Muscle of leg (tissue), 11 donors: ENCODE results near the gene ZFYVE21. TPM values are rescaled to one million over a fixed set of nuclear protein-coding genes. Genes with fewer than 3 reads are reported as not detected.
"Not testable (repeated sequence)": the region's sequence is repeated elsewhere in the genome, so short reads cannot be mapped to it uniquely, and the experiment has no call there.

Source experiments
- DNase-seq: peaks from one replicate; pipeline ENCODE4 v3.0.0; 2013
- H3K27ac ChIP-seq: one replicate; pipeline ENCODE4 v1.5.1; 2013; ENCODE audit warnings: mild to moderate bottlenecking, low read length, control low read depth
- H3K27me3 ChIP-seq: one replicate; pipeline ENCODE4 v1.6.1; 2013; ENCODE audit warnings: low read length; ENCODE audit not compliant: control insufficient read depth, insufficient read depth
- H3K36me3 ChIP-seq: one replicate; pipeline ENCODE4 v1.6.1; 2013; ENCODE audit warnings: low read length; ENCODE audit not compliant: control insufficient read depth, insufficient read depth
- H3K4me1 ChIP-seq: one replicate; pipeline ENCODE4 v1.6.1; 2013; ENCODE audit warnings: low read length; ENCODE audit not compliant: control insufficient read depth, insufficient read depth
- H3K4me3 ChIP-seq: one replicate; pipeline ENCODE4 v1.5.1; 2013; ENCODE audit warnings: low read length, control low read depth
- H3K9me3 ChIP-seq: replicated peaks from 2 replicates; pipeline ENCODE4 v1.6.1; 2013; ENCODE audit warnings: low read depth, low read length; ENCODE audit not compliant: control insufficient read depth
- WGBS: methylation state at CpG from one replicate; pipeline ENCODE4 v1.1.5; 2013; ENCODE audit warnings: missing lambda C conversion rate; ENCODE audit not compliant: insufficient coverage; 5-methylcytosine and 5-hydroxymethylcytosine counted together
- polyA plus RNA-seq, 8 donors: library from polyadenylated mRNA; unstranded; fragments of 120-200 nt; gene quantifications; one replicate each; pipeline versions ENCODE4 v1.2.1 to v1.2.3, GENCODE V29; 2013; ENCODE audit warnings: inconsistent platforms in 1 of 8, low replicate concordance in 1 of 8; ENCODE audit not compliant: insufficient read length in 8 of 8, insufficient read depth in 1 of 8
- total RNA-seq: library from RNA; stranded (reverse); fragments of 120-200 nt; gene quantifications from one replicate; pipeline ENCODE4 v1.2.4, GENCODE V29; 2013

Gene ZFYVE21
- total and polyA plus RNA-seq, 9 donors: 33.6 to 46.4 (median 41.3) TPM

DNA sequence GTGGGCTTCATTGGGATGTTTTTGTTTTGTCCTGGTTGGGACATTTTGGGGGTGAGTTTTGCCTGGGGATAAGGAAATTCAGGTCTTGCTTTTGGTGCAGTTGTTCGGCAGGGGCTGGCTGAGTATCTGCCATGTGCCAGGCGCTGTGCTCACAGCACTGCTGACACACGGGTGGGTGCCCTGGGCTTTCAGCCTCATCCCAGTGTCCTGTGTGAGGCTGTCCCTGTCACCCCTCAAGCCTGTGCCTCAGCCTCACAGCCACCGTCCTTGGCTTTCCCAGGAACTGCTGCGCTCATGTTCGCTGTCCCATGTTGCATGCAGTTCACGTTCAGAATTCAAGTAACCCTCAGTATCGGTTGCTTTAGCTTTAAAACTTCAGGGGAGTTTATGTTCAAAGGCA lies 25.3 kb upstream of the ZFYVE21 start:
- Histone ChIP-seq H3K9me3 (no peaks in the 10 kb centered on the region), H3K36me3 (peaks cover 67% of the 10 kb centered on the region), H3K27me3 (no peaks in the 10 kb centered on the region), H3K4me3 (no peak overlapping the region), H3K27ac (no peak overlapping the region), H3K4me1 (peaks cover 28% of the 10 kb centered on the region)
- WGBS: 84% methylated on average over 7 of the region's 8 CpGs
- DNase-seq: no peak

DNA sequence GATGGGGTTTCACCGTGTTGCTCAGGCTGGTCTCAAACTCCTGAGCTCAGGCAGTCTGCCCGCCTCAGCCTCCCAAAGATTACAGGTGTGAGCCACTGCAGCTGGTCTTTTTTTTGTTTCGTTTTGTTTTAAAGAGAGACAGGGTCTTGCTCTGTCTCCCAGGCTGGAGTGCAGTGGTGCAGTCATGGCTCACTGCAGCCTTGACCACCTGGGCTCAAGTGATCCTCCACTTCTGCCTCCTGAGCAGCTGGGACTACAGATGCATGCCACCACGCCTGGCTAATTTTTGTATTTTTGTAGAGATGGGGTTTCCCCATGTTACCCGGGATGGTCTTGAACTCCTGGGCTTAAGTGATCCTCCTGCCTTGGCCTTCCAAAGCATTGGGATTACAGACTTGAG lies 24.0 kb upstream of the ZFYVE21 start:
- not testable (repeated sequence) for H3K27ac ChIP-seq, H3K9me3 ChIP-seq, H3K27me3 ChIP-seq, H3K4me3 ChIP-seq, DNase-seq
- Histone ChIP-seq H3K4me1 (peaks cover 38% of the 10 kb centered on the region), H3K36me3 (peaks cover 57% of the 10 kb centered on the region)
- WGBS: 86% methylated on average over 4 of the region's 5 CpGs

DNA sequence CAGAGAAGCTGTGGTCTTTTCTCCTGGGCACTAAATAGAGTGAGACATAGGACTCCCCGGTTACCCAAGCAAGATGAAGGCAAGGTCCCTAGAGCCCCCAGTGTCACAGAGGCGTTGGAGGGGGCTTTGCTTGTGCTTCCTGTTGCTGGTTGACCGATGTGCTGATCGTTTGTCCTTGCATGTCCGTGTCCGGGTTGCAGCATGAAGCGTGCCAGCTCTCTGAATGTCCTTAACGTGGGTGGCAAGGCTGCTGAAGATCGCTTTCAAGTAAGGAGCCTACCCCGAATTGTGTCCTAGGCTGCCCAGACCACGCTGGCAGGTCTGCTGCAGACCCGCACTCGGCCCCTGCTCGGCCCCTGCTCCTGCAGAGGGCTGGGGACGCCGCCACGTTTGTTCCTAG lies 23.5 kb upstream of the ZFYVE21 start:
- no peaks in the 10 kb centered on the region for H3K9me3 ChIP-seq

DNA sequence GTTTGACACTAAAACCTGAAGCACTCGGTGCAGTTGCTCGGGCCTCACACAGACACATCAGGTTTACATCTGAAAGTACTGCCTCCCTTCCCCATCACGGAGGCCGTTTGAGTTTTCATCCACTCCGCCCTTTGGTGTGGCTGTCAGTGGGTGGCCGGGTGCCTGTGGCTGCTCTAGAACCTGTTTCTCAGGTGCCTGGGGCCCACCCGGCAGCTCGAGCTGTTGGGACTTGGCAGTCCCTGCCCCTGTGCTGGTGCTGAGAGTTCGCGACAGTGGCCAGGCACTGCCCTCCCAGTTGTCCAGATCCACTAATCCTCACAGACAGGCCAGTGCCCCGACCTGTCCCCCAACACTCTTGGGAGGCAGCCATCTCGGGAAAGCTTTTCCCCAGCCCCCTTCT lies 22.7 kb upstream of the ZFYVE21 start:
- H3K36me3 ChIP-seq: peaks cover 49% of the 10 kb centered on the region
- 81% methylated on average over 10 of the region's 12 CpGs for WGBS
- no peak overlapping the region for H3K27ac ChIP-seq

More for the DNA sequence above, 23.5 kb upstream of the ZFYVE21 start:
- peaks cover 52% of the 10 kb centered on the region for H3K36me3 ChIP-seq
- H3K4me1 ChIP-seq: peaks cover 43% of the 10 kb centered on the region
- no peak overlapping the region for H3K4me3 ChIP-seq
- no peak for DNase-seq
- H3K27ac ChIP-seq: no peak overlapping the region
- WGBS: 87% methylated on average over 10 of the region's 17 CpGs
- H3K27me3 ChIP-seq: no peaks in the 10 kb centered on the region

DNA sequence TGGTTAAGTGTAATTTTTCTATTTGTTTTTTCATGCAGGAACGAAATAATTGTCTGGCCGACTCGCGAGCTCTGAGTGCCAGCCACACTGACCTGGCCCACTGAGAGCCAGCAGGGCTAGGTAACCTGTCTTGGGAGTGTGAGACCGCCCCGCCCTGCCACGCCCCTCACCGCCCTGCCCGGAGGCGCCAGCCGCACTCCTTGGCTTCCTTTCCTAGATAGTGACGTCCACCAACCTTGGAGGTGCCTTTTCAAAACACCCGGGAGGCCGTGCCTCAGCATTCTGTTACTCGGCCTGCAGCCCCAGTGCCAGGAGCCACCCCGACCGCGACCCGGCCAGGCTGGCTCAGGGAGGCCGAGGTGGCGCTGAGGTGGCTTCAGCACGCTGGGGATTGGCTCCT lies 22.1 kb upstream of the ZFYVE21 start:
- Histone ChIP-seq H3K4me1 (peaks cover 56% of the 10 kb centered on the region), H3K27ac (no peak overlapping the region), H3K27me3 (no peaks in the 10 kb centered on the region), H3K36me3 (peaks cover 49% of the 10 kb centered on the region), H3K4me3 (no peak overlapping the region), H3K9me3 (no peaks in the 10 kb centered on the region)
- 93% methylated on average over 20 of the region's 22 CpGs for WGBS
- DNase-seq: no peak

More for the DNA sequence above, 22.7 kb upstream of the ZFYVE21 start:
- Histone ChIP-seq H3K27me3 (no peaks in the 10 kb centered on the region), H3K4me1 (peaks cover 50% of the 10 kb centered on the region), H3K9me3 (no peaks in the 10 kb centered on the region), H3K4me3 (no peak overlapping the region)
- DNase-seq: no peak

DNA sequence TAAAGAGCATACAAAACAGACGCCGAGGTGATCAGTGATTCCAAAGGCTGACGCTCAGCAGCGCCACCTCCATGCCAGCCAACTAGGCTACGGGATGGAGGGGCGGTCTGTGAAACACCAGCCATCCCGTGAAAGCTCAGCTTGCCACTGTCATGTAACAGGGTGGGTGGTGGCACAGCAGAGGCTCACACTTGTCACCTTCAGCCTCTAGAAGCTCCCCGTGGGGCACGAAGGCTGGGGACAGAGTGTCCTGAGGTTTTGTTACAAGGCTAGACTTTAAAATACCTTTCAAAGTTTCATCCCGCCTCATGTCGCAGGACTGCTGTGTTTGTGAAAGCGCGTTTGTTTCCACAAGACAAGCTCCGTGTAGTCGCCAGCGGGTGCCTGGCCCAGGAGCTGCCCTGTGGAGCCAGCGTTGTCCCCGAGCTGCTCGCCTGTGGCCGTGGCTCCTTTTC lies 21.0 kb upstream of the ZFYVE21 start:
- Histone ChIP-seq H3K9me3 (no peaks in the 10 kb centered on the region), H3K27ac (no peak overlapping the region), H3K4me3 (no peak overlapping the region), H3K27me3 (no peaks in the 10 kb centered on the region), H3K36me3 (peaks cover 54% of the 10 kb centered on the region), H3K4me1 (peaks cover 60% of the 10 kb centered on the region)
- DNase-seq: no peak
- 89% methylated on average over 17 of the region's 20 CpGs for WGBS

DNA sequence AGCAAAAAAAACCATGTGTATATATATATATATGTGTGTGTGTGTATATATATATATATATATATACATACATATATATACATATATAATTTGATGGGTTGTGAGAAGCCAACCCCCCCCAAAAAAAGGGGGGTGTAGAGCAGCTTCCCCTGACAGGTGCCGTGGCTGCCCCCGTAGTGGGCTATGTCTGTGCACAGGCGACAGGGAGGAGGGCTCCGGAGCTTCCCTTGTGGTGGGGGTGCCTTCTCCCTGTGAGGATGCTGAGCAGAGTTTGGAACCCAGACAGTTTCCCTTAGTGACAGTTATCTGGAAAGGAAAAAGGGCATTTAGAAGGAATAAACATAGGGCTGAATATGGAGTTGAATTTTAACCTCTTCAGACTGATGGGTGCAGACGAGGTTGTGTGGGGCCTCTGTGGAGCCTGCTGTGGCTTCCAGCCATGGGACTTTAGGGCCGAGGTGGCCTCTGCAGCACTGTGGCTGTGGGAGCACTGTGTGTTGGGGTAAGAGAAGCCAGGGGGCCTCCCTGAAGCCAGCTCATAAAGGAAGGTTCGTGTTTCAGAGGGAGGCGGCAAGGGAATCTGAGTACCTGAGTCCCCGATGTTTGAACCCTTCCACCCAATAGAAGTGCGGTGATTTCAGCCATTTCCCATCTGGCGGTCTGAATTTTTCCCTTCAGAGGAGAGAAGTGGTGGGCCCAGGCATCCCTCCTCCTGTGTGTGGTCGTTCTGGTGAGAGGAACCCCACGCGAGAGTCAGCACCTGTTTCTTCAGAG lies 20.1 kb upstream of the ZFYVE21 start:
- no peak for DNase-seq
- H3K4me3 ChIP-seq: no peak overlapping the region
- H3K9me3 ChIP-seq: no peaks in the 10 kb centered on the region
- peak overlapping the region; percentile 69 for H3K27ac ChIP-seq
- H3K4me1 ChIP-seq: peaks cover 67% of the 10 kb centered on the region
- peaks cover 57% of the 10 kb centered on the region for H3K36me3 ChIP-seq
- WGBS: 58% methylated on average over 3 of the region's 14 CpGs
- H3K27me3 ChIP-seq: no peaks in the 10 kb centered on the region

DNA sequence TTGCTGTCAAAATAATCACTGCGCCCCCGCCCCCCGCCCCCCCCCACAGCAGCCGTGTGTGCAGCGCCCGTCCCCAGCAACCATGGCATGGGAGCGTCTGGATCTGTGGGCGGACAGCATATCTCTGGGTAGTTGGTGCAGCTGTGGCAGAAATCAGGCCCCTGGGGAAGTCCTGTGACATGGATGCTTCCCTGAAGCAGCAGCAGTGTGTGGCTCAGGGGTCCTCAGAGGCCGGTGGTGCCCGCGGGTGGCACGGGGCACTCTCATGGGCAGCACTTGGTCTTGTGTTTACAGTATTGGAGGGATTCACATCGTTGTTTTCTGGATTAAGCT lies 19.6 kb upstream of the ZFYVE21 start:
- no peak overlapping the region for H3K4me3 ChIP-seq
- H3K4me1 ChIP-seq: peaks cover 72% of the 10 kb centered on the region
- H3K36me3 ChIP-seq: peaks cover 62% of the 10 kb centered on the region
- H3K27ac ChIP-seq: peak overlapping the region; percentile 92
- H3K9me3 ChIP-seq: no peaks in the 10 kb centered on the region
- no peaks in the 10 kb centered on the region for H3K27me3 ChIP-seq
- peak; percentile 69 for DNase-seq
- 80% methylated on average over 1 of the region's 13 CpGs for WGBS

DNA sequence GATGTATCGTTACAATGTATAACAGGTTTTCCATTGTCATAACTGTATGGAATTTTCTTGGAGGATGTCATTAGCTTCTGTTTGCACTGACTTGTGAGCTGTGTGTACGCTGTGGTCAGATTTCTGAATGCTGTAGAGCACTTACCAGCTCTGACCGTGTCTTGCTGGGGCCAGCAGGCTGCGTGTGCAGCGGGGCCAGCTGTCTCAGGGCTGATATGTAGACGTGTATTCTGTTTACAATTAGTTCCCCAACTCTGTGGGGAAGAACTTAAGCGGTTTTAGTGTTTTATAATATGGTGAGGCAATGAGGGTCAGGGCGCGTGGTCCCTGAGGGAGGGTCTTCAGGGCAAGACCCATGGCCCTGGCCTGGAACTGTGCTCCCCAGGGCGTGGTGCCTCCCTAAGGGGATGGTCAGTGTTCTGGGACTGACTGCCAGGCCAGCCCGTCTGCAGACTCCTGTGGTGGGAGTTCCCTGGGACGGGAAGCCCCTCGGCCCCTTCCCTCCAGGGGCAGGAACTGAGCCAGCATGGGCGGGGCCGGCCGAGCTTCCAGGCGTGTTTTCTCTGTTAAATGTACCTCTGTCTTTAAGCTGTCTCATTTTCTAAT lies 19.0 kb upstream of the ZFYVE21 start:
- peaks cover 66% of the 10 kb centered on the region for H3K36me3 ChIP-seq
- WGBS: 5% methylated on average over 12 of the region's 17 CpGs
- H3K4me3 ChIP-seq: no peak overlapping the region
- no peaks in the 10 kb centered on the region for H3K27me3 ChIP-seq
- H3K27ac ChIP-seq: peak overlapping the region; percentile 92
- peak; percentile 93 for DNase-seq
- H3K4me1 ChIP-seq: peaks cover 75% of the 10 kb centered on the region
- no peaks in the 10 kb centered on the region for H3K9me3 ChIP-seq

DNA sequence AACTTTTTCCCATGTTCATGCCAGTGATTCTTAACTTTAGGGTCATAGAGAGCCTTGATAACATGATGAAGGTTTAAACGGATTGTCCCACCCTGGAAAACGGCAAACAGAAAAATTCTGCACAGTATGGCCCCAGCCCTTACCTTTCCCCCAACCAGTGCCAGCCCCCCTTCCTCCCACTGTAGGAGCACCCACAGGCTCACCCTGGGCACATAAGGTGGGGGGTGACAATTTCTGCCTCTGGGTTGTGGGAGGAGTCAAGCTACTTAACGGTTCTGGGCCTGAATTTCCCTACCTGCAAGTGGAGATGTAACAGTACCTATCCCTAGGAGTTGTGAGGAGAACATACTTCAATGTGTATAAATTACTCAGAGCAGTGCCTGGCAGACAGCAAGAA lies 18.4 kb upstream of the ZFYVE21 start:
- no peaks in the 10 kb centered on the region for H3K27me3 ChIP-seq
- H3K4me1 ChIP-seq: peaks cover 73% of the 10 kb centered on the region
- WGBS: 80% methylated on average over 1 of the region's 3 CpGs
- H3K36me3 ChIP-seq: peaks cover 66% of the 10 kb centered on the region
- no peak overlapping the region for H3K4me3 ChIP-seq
- DNase-seq: no peak
- no peaks in the 10 kb centered on the region for H3K9me3 ChIP-seq
- H3K27ac ChIP-seq: peak overlapping the region; percentile 92
